Ovary (tissue), 9 donors: ENCODE data around the gene ANKRD33. TPM values are rescaled to one million over a fixed set of nuclear protein-coding genes. Genes with fewer than 3 reads are reported as not detected.

Experiments used
- DNase-seq, 5 donors: peaks; one replicate each; pipeline ENCODE4 v3.0.0-alpha.2; 2019 to 2020
- H3K27ac ChIP-seq, 2 donors: fragments of 200-600 bp; one replicate each; pipeline versions ENCODE4 v1.5.1 to v1.8.0; 2019 to 2022
- H3K27me3 ChIP-seq: fragments of 200-600 bp; one replicate; pipeline ENCODE4 v1.8.0; 2022
- H3K36me3 ChIP-seq: fragments of 200-600 bp; sonication (generic); one replicate; pipeline ENCODE4 v1.5.1; 2019
- H3K4me1 ChIP-seq: one replicate; pipeline ENCODE4 v1.8.1; 2013; ENCODE audit warnings: mild to moderate bottlenecking, moderate library complexity; ENCODE audit not compliant: insufficient read depth
- H3K4me3 ChIP-seq: fragments of 200-600 bp; sonication (generic); one replicate; pipeline ENCODE4 v1.5.1; 2017
- H3K9me3 ChIP-seq, 2 donors: fragments of 200-600 bp in 1 of 2; sonication (generic) in 1 of 2; one replicate each; pipeline versions ENCODE4 v1.5.1 to v1.8.1; 2013 to 2019; ENCODE audit warnings: mild to moderate bottlenecking in 1 of 2, moderate library complexity in 1 of 2
- EP300 ChIP-seq: sonication (generic); formaldehyde crosslinking; IDR thresholded peaks from one replicate; pipeline ENCODE4 v1.6.1; 2017; ENCODE audit warnings: antibody characterized with exemption
- POLR2A ChIP-seq: fragments of 450-650 bp; IDR thresholded peaks from one replicate; pipeline ENCODE4 v1.6.1; 2017; ENCODE audit warnings: antibody characterized with exemption, mild to moderate bottlenecking, moderate library complexity
- WGBS, 3 donors: extraction: QIAGEN DNeasy Blood & Tissue Kit in 1 of 3; methylation state at CpG; one replicate each; pipeline versions ENCODE4 v1.1.5 to v1.1.7; 2013 to 2017; 5-methylcytosine and 5-hydroxymethylcytosine counted together
- intact Hi-C, 4 donors: fragments of 100-400 bp; cut with DNase I; formaldehyde crosslinking; loops; one replicate each; pipeline versions ENCODE4 v1.11.0 to v1.15.1; 2022 to 2023
- polyA plus RNA-seq, 2 donors: library from polyadenylated mRNA; stranded (reverse); fragments of 200-250 nt in 1 of 2; fragments of 350-450 nt in 1 of 2; fragmentation: Illumina TruSeq in 1 of 2; extraction: RNeasy Lipid Tissue Mini Kit (QIAGEN cat#74804) in 1 of 2; gene quantifications; one replicate each; pipeline ENCODE4 v1.2.3, GENCODE V29; 2013 to 2014
- total RNA-seq, 7 donors: library from RNA; depleted of rRNA in 2 of 7; stranded (reverse); fragments of >200 nt in 2 of 7; fragmentation: NEBNext Ultra II Directional in 3 of 7; extraction: Animal tissue kit (Norgen Biotek cat#: 25700) in 3 of 7; gene quantifications; one replicate each; pipeline versions ENCODE4 v1.1.0 to v1.2.4, GENCODE V29; 2016 to 2023
- TF ChIP-seq, protein P1 (sequence below), 3 donors: fragments of 450-650 bp in 2 of 3; fragments of 200-600 bp in 1 of 3; IDR thresholded peaks; one replicate each; pipeline versions ENCODE4 v1.5.1 to v1.8.0; 2016 to 2022; ENCODE audit warnings: antibody characterized with exemption in 3 of 3, mild to moderate bottlenecking in 1 of 3
- donor health status: DM: no; HTN: no; CAD: no; lungs with moderate emphysema.
- donor health status: DM: no; HTN: no; CAD: no.
- donor health status: Bipolar disorder and iron deficiency.
- donor health status: DM: yes; HTN: yes; CAD: no.
- donor health status: DM: no; HTN: no; CAD: no.
- donor health status: DM: yes; HTN: yes; CAD: no.

Gene ANKRD33
- total and polyA plus RNA-seq, 9 donors: not detected

DNA sequence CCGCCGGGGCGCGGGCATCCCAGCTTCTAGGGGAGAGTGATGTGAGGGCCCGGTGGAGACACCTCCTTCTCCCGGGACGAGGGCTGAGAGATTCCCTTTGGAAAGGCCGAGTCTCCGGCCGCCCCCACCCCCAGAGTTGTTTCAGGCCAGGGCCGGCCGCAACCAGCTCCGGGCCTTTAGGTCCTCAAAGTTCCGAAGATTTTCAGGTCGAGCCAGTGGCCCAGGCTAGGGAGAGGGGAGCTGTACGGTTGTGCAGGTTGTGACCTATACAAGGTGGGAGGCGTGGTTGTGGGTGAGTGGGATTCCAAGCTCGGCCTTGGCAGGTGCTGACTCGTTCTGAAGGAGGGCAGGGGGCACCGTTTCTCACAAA lies 18.4 kb upstream of the ANKRD33 start:
- 9 to 14% (median 13%) methylated on average over 20 of the region's 20 CpGs for WGBS, 3 donors
- DNase-seq: no peak
- Histone ChIP-seq H3K27me3 (no peaks in the 10 kb centered on the region), H3K9me3 (no peaks in the 10 kb centered on the region), H3K4me1 (peaks cover 3% of the 10 kb centered on the region), H3K4me3 (peak overlapping the region; percentile 33), H3K27ac (no peak overlapping the region), H3K36me3 (no peaks in the 10 kb centered on the region)
- TF ChIP-seq EP300 (no peak), POLR2A (no peak)
- TF ChIP-seq, protein P1, sequence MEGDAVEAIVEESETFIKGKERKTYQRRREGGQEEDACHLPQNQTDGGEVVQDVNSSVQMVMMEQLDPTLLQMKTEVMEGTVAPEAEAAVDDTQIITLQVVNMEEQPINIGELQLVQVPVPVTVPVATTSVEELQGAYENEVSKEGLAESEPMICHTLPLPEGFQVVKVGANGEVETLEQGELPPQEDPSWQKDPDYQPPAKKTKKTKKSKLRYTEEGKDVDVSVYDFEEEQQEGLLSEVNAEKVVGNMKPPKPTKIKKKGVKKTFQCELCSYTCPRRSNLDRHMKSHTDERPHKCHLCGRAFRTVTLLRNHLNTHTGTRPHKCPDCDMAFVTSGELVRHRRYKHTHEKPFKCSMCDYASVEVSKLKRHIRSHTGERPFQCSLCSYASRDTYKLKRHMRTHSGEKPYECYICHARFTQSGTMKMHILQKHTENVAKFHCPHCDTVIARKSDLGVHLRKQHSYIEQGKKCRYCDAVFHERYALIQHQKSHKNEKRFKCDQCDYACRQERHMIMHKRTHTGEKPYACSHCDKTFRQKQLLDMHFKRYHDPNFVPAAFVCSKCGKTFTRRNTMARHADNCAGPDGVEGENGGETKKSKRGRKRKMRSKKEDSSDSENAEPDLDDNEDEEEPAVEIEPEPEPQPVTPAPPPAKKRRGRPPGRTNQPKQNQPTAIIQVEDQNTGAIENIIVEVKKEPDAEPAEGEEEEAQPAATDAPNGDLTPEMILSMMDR (IDR thresholded peaks at IDR 0.05): no peak
- intact Hi-C loops: no loop called here

DNA sequence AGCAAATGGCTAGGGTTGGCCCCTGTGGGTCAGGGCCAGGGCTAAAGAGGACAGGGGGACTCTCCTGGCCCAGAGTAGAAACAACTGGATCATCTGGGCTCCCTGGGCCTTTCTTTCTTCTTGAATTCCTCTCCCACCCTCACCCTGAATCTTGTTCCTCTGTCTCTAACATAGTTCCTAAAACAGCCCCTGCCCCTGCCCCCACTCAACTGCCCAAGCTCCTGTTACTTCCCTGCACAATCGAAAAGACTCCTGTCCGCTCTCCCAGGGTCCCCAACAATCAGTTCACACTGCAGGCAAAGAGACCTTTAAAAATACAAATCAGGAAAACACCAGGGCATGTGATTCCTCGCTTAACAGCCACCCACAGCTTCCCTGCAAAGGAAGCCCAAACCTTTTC lies 18.0 kb upstream of the ANKRD33 start:
- H3K4me3 ChIP-seq: no peak overlapping the region
- WGBS, 3 donors: 68 to 75% (median 69%) methylated on average over 3 of the region's 3 CpGs
- intact Hi-C loops: no loop called here
- TF ChIP-seq, protein P1 (IDR thresholded peaks at IDR 0.05): no peak
- no peak for TF ChIP-seq EP300
- TF ChIP-seq POLR2A: no peak
- no peaks in the 10 kb centered on the region for H3K36me3 ChIP-seq
- no peak for DNase-seq
- H3K4me1 ChIP-seq: peaks cover 3% of the 10 kb centered on the region
- no peaks in the 10 kb centered on the region for H3K27me3 ChIP-seq
- no peaks in the 10 kb centered on the region for H3K9me3 ChIP-seq
- H3K27ac ChIP-seq: no peak overlapping the region

DNA sequence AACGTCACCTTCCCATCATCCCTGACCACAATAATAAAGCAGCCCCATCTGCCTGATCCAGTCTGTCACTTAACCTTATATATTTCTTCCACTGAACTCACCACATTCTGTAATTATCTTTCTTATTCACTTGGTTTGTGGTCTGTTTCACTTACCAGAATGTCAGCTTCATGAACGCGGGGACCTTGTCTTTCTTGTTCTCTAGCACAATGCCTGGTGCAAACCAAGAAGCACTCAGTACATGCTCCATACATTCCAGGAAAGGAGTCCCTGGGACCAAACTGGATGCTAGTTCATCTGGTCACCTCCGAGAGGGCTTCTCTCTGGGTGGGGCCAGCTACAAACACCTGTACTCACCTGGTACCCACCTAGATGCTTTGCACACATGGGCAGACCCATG lies 17.4 kb upstream of the ANKRD33 start:
- Histone ChIP-seq H3K9me3 (no peaks in the 10 kb centered on the region), H3K4me1 (peaks cover 3% of the 10 kb centered on the region), H3K4me3 (no peak overlapping the region), H3K27me3 (no peaks in the 10 kb centered on the region), H3K36me3 (no peaks in the 10 kb centered on the region), H3K27ac (no peak overlapping the region)
- 59 to 66% (median 64%) methylated on average over 4 of the region's 4 CpGs for WGBS, 3 donors
- no peak for DNase-seq
- TF ChIP-seq, protein P1 (IDR thresholded peaks at IDR 0.05): no peak
- no peak for TF ChIP-seq POLR2A
- TF ChIP-seq EP300: no peak
- intact Hi-C loops: no loop called here

DNA sequence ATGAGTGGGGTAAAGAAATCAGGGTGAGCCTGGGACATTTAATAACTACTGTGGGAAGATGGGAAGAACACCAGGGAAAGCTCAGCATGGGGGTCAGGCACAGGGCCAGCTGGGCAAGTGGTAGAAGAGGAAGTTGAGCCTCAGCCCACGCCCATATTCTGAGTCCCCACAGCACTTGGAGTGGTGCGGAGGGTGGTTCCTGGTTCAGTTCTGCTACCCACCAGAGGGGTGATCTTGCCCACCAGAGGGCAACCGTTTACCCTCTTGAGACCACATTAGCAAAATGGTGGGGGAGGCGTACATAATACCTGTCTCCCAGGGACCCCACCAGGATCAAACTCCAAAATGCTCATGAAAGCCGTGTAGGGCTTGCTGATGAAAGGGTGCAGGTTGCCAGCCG lies 16.8 kb upstream of the ANKRD33 start:
- no peak for DNase-seq

More for the DNA sequence above, 16.8 kb upstream of the ANKRD33 start:
- Histone ChIP-seq H3K27me3 (no peaks in the 10 kb centered on the region), H3K4me3 (no peak overlapping the region), H3K36me3 (no peaks in the 10 kb centered on the region), H3K27ac (no peak overlapping the region), H3K4me1 (peaks cover 3% of the 10 kb centered on the region), H3K9me3 (no peaks in the 10 kb centered on the region)
- 77 to 78% (median 78%) methylated on average over 6 of the region's 6 CpGs for WGBS, 3 donors
- TF ChIP-seq POLR2A (no peak), EP300 (no peak)
- TF ChIP-seq, protein P1 (IDR thresholded peaks at IDR 0.05): no peak
- intact Hi-C loops: no loop called here
